Ascending aorta (tissue), 2 donors: ENCODE results near the gene PTPRK. TPM values are rescaled to one million over a fixed set of nuclear protein-coding genes. Genes with fewer than 3 reads are reported as not detected.
A peak's percentile ranks its signal among the peaks of the same experiment; 100 is the strongest.

Source experiments
- DNase-seq, 2 donors: peaks; one replicate each; pipeline ENCODE4 v3.0.0-alpha.2; 2019; ENCODE audit warnings: low spot score in 2 of 2
- H3K27ac ChIP-seq, 2 donors: fragments of 200-600 bp; sonication (generic); one replicate each; pipeline ENCODE4 v1.5.1; 2016 to 2017; ENCODE audit warnings: mild to moderate bottlenecking in 1 of 2
- H3K27me3 ChIP-seq: fragments of 200-600 bp; sonication (generic); one replicate; pipeline ENCODE4 v1.5.1; 2017
- H3K36me3 ChIP-seq, 2 donors: fragments of 200-600 bp; sonication (generic); one replicate each; pipeline ENCODE4 v1.5.1; 2016
- H3K4me1 ChIP-seq, 2 donors: fragments of 200-600 bp; sonication (generic); one replicate each; pipeline ENCODE4 v1.5.1; 2016 to 2017; ENCODE audit warnings: mild to moderate bottlenecking in 1 of 2
- H3K4me3 ChIP-seq, 2 donors: fragments of 200-600 bp; sonication (generic); one replicate each; pipeline ENCODE4 v1.5.1; 2016 to 2017; ENCODE audit warnings: mild to moderate bottlenecking in 1 of 2
- H3K9me3 ChIP-seq, 2 donors: fragments of 200-600 bp; sonication (generic); one replicate each; pipeline ENCODE4 v1.5.1; 2016
- intact Hi-C: fragments of 100-400 bp; cut with DNase I; formaldehyde crosslinking; loops from one replicate; pipeline ENCODE4 v1.15.1; 2023
- total RNA-seq: library from RNA; depleted of rRNA; stranded (reverse); fragments of >200 nt; gene quantifications from one replicate; pipeline ENCODE4 v1.1.0, GENCODE V29; 2016
- TF ChIP-seq, protein P1 (sequence below), 3 experiments: fragments of 200-600 bp in 2 of 3; fragments of 450-650 bp in 1 of 3; sonication (generic) in 2 of 3; IDR thresholded peaks; one replicate each; pipeline ENCODE4 v1.5.1; 2016 to 2019; ENCODE audit warnings: antibody characterized with exemption in 3 of 3, mild to moderate bottlenecking in 1 of 3, moderate library complexity in 1 of 3

PTPRK gene
- total RNA-seq, 1 donor from 2014 or later = 73.1 TPM

GRCh38 chr6:128417698-128418097, 102.7 kb downstream of the PTPRK start:
- Histone ChIP-seq H3K27ac (no peak overlapping the region), H3K4me1 (peaks cover 0 to under 1% of the 10 kb centered on the region in 2 donors), H3K27me3 (no peaks in the 10 kb centered on the region), H3K36me3 (no peaks in the 10 kb centered on the region), H3K9me3 (no peaks in the 10 kb centered on the region), H3K4me3 (peak overlapping the region in 1 of 2 donors; percentile 25)
- TF ChIP-seq, protein P1, sequence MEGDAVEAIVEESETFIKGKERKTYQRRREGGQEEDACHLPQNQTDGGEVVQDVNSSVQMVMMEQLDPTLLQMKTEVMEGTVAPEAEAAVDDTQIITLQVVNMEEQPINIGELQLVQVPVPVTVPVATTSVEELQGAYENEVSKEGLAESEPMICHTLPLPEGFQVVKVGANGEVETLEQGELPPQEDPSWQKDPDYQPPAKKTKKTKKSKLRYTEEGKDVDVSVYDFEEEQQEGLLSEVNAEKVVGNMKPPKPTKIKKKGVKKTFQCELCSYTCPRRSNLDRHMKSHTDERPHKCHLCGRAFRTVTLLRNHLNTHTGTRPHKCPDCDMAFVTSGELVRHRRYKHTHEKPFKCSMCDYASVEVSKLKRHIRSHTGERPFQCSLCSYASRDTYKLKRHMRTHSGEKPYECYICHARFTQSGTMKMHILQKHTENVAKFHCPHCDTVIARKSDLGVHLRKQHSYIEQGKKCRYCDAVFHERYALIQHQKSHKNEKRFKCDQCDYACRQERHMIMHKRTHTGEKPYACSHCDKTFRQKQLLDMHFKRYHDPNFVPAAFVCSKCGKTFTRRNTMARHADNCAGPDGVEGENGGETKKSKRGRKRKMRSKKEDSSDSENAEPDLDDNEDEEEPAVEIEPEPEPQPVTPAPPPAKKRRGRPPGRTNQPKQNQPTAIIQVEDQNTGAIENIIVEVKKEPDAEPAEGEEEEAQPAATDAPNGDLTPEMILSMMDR (IDR thresholded peaks at IDR 0.05) = no peak
- DNase-seq = no peak
- intact Hi-C loops = no loop called here

DNA sequence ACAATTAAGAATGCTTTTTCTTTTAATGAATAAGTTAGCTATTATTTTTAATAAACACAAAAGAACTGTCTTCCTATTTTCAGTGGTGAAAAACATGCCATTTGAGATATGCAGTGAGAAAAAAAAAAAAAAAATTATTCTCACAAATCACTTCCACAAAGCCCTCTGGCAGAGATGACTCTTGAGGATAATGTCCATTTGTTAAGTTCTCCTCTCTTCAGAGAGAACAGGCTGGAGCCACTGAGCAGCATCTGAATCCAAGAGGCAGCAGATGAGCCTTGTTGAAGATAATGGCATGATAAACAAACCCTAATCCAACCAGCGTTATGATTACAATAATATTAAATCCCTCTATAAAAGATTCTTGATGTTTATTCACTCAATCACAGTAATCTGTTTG, 105.0 kb downstream of the PTPRK start:
- intact Hi-C loops = no loop called here
- Histone ChIP-seq H3K4me3 (no peak overlapping the region), H3K27ac (no peak overlapping the region), H3K9me3 (no peaks in the 10 kb centered on the region), H3K36me3 (no peaks in the 10 kb centered on the region), H3K4me1 (no peaks in the 10 kb centered on the region), H3K27me3 (no peaks in the 10 kb centered on the region)
- TF ChIP-seq, protein P1 (IDR thresholded peaks at IDR 0.05) = no peak
- DNase-seq = no peak

DNA sequence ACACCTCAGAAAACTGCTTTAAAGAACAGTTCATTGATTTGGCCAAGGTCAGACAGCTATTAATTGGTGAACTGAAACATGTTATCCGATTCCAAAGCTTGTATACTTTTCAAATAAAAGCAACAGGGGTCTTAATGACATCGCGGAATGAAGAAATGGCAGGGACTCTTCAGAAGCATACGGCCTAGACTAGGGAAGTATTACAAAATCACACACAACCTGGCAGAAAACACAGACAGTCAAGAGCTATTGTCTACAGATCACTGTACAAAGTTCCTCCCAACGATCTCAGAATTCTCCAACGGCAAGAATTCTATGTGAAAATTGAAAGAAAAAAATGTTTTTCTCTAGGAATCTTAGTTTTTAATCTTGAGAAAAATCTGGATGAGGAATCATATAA, 105.5 kb downstream of the PTPRK start:
- Histone ChIP-seq H3K4me3 (no peak overlapping the region), H3K36me3 (no peaks in the 10 kb centered on the region), H3K4me1 (no peaks in the 10 kb centered on the region), H3K9me3 (no peaks in the 10 kb centered on the region), H3K27ac (no peak overlapping the region), H3K27me3 (no peaks in the 10 kb centered on the region)
- TF ChIP-seq, protein P1 (IDR thresholded peaks at IDR 0.05) = no peak
- no peak for DNase-seq
- intact Hi-C loops = no loop called here

DNA sequence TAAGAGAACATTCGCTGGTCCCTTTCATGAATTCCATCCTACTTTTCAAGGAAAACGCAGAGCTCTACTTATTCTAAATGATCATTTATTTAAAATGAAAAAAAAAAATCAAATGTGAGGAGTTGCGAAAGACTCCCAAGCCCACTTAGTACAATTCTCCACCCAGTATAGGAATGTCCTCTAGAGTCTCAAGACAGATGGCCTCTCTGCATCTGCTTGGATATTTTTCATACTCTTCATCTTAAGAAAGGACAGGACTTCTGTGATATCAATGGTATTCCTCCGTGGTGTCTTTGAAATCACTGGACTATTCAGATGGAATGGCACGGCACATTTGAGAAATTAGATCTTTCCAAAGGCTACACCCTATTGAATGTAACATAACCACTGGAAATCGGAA, 107.1 kb downstream of the PTPRK start:
- H3K9me3 ChIP-seq = no peaks in the 10 kb centered on the region
- H3K36me3 ChIP-seq = no peaks in the 10 kb centered on the region
- H3K4me1 ChIP-seq = no peaks in the 10 kb centered on the region
- DNase-seq = no peak
- intact Hi-C loops = no loop called here
- H3K27ac ChIP-seq = no peak overlapping the region
- TF ChIP-seq, protein P1 (IDR thresholded peaks at IDR 0.05) = no peak
- H3K27me3 ChIP-seq = no peaks in the 10 kb centered on the region
- no peak overlapping the region for H3K4me3 ChIP-seq

GRCh38 chr6:128412680-128413079, 107.7 kb downstream of the PTPRK start:
- no peaks in the 10 kb centered on the region for H3K36me3 ChIP-seq
- intact Hi-C loops = no loop called here
- TF ChIP-seq, protein P1 (IDR thresholded peaks at IDR 0.05) = no peak
- H3K4me1 ChIP-seq = no peaks in the 10 kb centered on the region
- H3K9me3 ChIP-seq = no peaks in the 10 kb centered on the region
- H3K27me3 ChIP-seq = no peaks in the 10 kb centered on the region
- no peak for DNase-seq
- peak overlapping the region in 1 of 2 donors; percentile 0 for H3K27ac ChIP-seq
- no peak overlapping the region for H3K4me3 ChIP-seq

GRCh38 chr6:128410584-128410983, 109.8 kb downstream of the PTPRK start:
- no peak overlapping the region for H3K4me3 ChIP-seq
- H3K27me3 ChIP-seq = no peaks in the 10 kb centered on the region
- H3K9me3 ChIP-seq = no peaks in the 10 kb centered on the region
- DNase-seq = no peak
- TF ChIP-seq, protein P1 (IDR thresholded peaks at IDR 0.05) = no peak
- H3K27ac ChIP-seq = no peak overlapping the region
- no peaks in the 10 kb centered on the region for H3K36me3 ChIP-seq
- intact Hi-C loops = no loop called here
- H3K4me1 ChIP-seq = no peaks in the 10 kb centered on the region
